Measurements from ENCODE around the gene SPTAN1.

DNA sequence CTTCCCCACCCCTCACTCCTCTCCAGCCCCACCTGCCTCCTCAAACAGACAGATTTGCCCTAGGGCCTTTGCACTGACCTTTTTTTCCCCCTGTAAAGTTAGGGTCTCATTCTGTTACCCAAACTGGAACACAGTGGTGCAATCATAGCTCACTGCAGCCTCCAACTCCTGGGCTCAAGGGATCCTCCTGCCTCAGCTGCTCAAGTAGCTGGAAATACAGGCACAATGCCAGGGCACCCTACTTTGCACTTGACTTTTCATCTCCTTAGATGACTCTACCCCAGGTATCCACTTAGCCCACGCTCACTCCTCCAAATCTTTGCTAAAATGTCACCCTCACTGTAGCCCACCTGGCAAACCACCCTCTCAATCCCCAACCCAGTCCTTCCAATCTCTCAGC is 102.1 kb downstream of the SPTAN1 start:
- TF ChIP-seq, protein P1, sequence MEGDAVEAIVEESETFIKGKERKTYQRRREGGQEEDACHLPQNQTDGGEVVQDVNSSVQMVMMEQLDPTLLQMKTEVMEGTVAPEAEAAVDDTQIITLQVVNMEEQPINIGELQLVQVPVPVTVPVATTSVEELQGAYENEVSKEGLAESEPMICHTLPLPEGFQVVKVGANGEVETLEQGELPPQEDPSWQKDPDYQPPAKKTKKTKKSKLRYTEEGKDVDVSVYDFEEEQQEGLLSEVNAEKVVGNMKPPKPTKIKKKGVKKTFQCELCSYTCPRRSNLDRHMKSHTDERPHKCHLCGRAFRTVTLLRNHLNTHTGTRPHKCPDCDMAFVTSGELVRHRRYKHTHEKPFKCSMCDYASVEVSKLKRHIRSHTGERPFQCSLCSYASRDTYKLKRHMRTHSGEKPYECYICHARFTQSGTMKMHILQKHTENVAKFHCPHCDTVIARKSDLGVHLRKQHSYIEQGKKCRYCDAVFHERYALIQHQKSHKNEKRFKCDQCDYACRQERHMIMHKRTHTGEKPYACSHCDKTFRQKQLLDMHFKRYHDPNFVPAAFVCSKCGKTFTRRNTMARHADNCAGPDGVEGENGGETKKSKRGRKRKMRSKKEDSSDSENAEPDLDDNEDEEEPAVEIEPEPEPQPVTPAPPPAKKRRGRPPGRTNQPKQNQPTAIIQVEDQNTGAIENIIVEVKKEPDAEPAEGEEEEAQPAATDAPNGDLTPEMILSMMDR (IDR thresholded peaks at IDR 0.05; ENCODE audit: low read length) = no peak
- TF ChIP-seq EZH2 (optimal IDR thresholded peaks at IDR 0.05; ENCODE audit: low read depth, low read length) = no peak
